Mesodermal cell (in vitro differentiated cells): ENCODE data around the gene SCN5A.

ENCODE experiments used
- H3K27ac ChIP-seq: 2 replicates; pipeline ENCODE4 v1.7.0; 2013; ENCODE audit warnings: mild to moderate bottlenecking, low read depth, low read length, moderate library complexity; ENCODE audit not compliant: severe bottlenecking
- H3K36me3 ChIP-seq: 2 replicates; pipeline ENCODE4 v1.7.1; 2013; ENCODE audit warnings: mild to moderate bottlenecking, low read length, moderate library complexity; ENCODE audit not compliant: control insufficient read depth, insufficient read depth
- H3K4me1 ChIP-seq: one replicate; pipeline ENCODE4 v1.7.1; 2013; ENCODE audit warnings: mild to moderate bottlenecking, low read length; ENCODE audit not compliant: insufficient read depth, control insufficient read depth, poor library complexity, severe bottlenecking
- H3K4me3 ChIP-seq: 2 replicates; pipeline ENCODE4 v1.7.0; 2013; ENCODE audit warnings: low read length, control low read depth, mild to moderate bottlenecking; ENCODE audit not compliant: insufficient read depth, poor library complexity, severe bottlenecking; ENCODE audit errors: extremely low read depth
- H3K9me3 ChIP-seq: 2 replicates; pipeline ENCODE4 v1.7.1; 2013; ENCODE audit warnings: mild to moderate bottlenecking, low read length, moderate library complexity; ENCODE audit not compliant: control insufficient read depth
- WGBS, 2 experiments: methylation state at CpG; one replicate each; pipeline ENCODE4 v1.1.5; 2013; ENCODE audit warnings: missing lambda C conversion rate in 2 of 2; ENCODE audit not compliant: insufficient coverage in 2 of 2; 5-methylcytosine and 5-hydroxymethylcytosine counted together

Gene SCN5A

DNA sequence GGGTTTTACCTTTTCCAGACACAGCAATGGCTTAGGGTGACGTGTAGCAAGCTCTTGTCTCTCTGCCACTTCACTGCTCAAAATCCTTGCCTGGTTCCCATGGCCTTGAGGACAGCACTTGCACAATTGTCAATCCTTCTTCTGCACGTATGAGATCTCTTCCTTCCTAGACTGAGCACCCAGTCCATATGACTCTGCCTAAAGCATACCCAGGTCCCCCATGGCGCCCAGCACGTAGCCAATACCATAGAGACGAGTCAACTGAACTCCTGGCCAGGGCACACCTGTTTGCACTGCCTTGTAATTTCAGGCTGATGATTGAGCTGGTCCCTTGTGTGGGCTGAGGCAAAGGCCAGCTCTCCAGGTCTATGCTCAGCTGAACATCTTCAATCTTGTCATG lies 23.3 kb downstream of the SCN5A start:
- H3K4me3 ChIP-seq = no peak overlapping the region
- H3K27ac ChIP-seq = no peak overlapping the region
- WGBS, 2 experiments = 93 to 95% methylated on average over 4 to 5 of the region's 5 CpGs
- H3K9me3 ChIP-seq = no peaks in the 10 kb centered on the region
- no peaks in the 10 kb centered on the region for H3K36me3 ChIP-seq
- no peaks in the 10 kb centered on the region for H3K4me1 ChIP-seq

GRCh38 chr3:38623539-38623938 lies 25.9 kb downstream of the SCN5A start:
- Histone ChIP-seq H3K4me1 (no peaks in the 10 kb centered on the region), H3K9me3 (no peaks in the 10 kb centered on the region), H3K4me3 (no peak overlapping the region), H3K27ac (no peak overlapping the region), H3K36me3 (no peaks in the 10 kb centered on the region)
- WGBS, 2 experiments = 49 to 69% methylated on average over 6 to 9 of the region's 10 CpGs

DNA sequence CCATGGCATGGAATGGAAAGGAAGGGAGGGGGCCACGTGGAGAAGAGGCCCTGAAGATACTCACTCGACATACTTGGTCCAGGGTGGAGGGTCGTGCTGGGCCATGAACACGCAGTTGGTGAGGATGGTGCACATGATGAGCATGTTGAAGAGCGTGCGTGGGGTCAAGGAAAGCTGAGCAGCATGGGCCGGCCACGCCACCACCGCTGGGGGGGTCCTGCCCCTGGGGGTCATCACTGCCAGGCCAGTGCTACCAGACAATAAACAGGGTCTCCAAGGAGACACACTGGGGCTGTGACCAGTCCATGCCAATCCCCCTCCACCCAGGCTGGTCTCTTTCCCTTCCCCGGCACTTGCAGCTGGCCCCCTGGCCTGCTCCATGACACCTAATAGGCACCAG lies 27.2 kb downstream of the SCN5A start:
- Histone ChIP-seq H3K9me3 (no peaks in the 10 kb centered on the region), H3K4me1 (no peaks in the 10 kb centered on the region), H3K4me3 (no peak overlapping the region), H3K36me3 (no peaks in the 10 kb centered on the region), H3K27ac (no peak overlapping the region)
- WGBS, 2 experiments = 87 to 94% methylated on average over 7 to 9 of the region's 10 CpGs

- no peak overlapping the region for H3K27ac ChIP-seq
- no peaks in the 10 kb centered on the region for H3K36me3 ChIP-seq
- H3K9me3 ChIP-seq = no peaks in the 10 kb centered on the region
- 93 to 96% methylated on average over 4 to 5 of the region's 5 CpGs for WGBS, 2 experiments
- peaks cover 10% of the 10 kb centered on the region for H3K4me1 ChIP-seq
- no peak overlapping the region for H3K4me3 ChIP-seq
These were observed 29.3 kb downstream of the SCN5A start for GRCh38 chr3:38620236-38620635.

DNA sequence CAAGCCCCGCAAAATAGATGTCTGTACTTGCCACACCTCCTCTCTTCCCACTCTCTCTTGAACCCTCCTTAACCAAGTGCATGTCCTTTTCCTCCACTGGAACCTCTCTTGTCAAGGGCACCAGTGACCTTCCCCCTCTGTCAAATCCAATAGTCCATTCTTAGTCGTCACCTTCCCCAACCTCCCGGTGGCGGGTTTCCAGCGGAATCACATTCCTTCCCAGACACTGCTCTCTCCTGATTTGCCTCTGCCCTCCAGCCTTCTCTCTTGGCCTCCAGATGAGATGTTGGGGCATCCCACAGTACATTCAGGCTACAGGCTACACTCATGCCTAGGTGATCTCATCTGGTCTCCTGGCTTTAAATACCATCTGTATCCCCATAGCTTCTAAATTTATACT lies 31.1 kb downstream of the SCN5A start:
- 86 to 89% methylated on average over 5 of the region's 5 CpGs for WGBS, 2 experiments
- Histone ChIP-seq H3K9me3 (no peaks in the 10 kb centered on the region), H3K4me1 (peaks cover 10% of the 10 kb centered on the region), H3K4me3 (no peak overlapping the region), H3K27ac (no peak overlapping the region), H3K36me3 (no peaks in the 10 kb centered on the region)

GRCh38 chr3:38617586-38617985 lies 31.9 kb downstream of the SCN5A start:
- no peak overlapping the region for H3K27ac ChIP-seq
- no peaks in the 10 kb centered on the region for H3K9me3 ChIP-seq
- peaks cover 10% of the 10 kb centered on the region for H3K4me1 ChIP-seq
- WGBS, 2 experiments = 74 to 86% methylated on average over 3 to 4 of the region's 5 CpGs
- H3K4me3 ChIP-seq = no peak overlapping the region
- no peaks in the 10 kb centered on the region for H3K36me3 ChIP-seq

DNA sequence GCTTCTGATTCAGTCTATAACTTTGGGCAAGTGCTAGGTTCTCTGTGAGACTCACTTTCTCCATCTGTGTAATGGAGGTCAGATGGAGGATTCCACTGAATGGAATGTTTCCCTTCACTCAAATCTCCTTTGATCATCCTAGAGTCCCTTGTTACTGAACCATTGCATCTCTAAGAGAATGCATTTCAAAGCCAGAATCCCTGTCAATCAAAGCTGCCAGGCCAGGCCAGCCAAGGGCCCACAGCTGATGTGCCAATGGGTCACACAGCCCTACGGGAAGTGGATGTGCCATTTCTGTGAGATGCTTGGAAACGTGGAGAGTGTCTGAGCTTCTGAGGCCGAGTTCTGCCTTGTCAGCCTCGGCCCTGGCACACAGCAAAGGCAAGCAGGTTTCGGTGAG lies 32.4 kb downstream of the SCN5A start:
- 79 to 82% methylated on average over 5 of the region's 5 CpGs for WGBS, 2 experiments
- no peak overlapping the region for H3K4me3 ChIP-seq
- no peaks in the 10 kb centered on the region for H3K9me3 ChIP-seq
- peaks cover 10% of the 10 kb centered on the region for H3K4me1 ChIP-seq
- no peaks in the 10 kb centered on the region for H3K36me3 ChIP-seq
- no peak overlapping the region for H3K27ac ChIP-seq

DNA sequence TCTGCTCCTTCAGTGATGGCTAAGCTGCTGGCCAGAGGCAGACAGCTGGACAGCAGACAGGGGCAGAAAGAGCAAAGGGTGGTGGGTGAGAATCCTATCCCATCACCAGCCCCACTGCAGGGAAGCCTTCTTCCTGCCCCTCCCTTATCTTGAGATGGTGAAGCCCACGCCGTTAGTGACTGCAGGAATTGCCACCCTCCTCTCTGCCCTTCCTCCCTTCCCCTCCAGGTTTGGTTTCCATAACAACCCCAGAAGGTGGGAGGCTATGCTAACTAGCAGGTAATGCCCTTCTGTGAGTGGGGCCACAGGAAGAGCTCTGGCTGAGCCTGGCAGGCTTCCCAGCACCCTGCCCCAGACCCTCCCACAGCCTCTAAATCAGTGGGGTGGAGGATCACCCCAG lies 32.8 kb downstream of the SCN5A start:
- Histone ChIP-seq H3K4me3 (no peak overlapping the region), H3K9me3 (no peaks in the 10 kb centered on the region), H3K36me3 (no peaks in the 10 kb centered on the region), H3K27ac (no peak overlapping the region), H3K4me1 (peaks cover 10% of the 10 kb centered on the region)
- 17 to 33% methylated on average over 2 of the region's 2 CpGs for WGBS, 2 experiments

GRCh38 chr3:38616111-38616510 lies 33.4 kb downstream of the SCN5A start:
- Histone ChIP-seq H3K27ac (no peak overlapping the region), H3K36me3 (no peaks in the 10 kb centered on the region), H3K9me3 (no peaks in the 10 kb centered on the region), H3K4me1 (peaks cover 10% of the 10 kb centered on the region), H3K4me3 (no peak overlapping the region)
- 40 to 73% methylated on average over 1 of the region's 1 CpG for WGBS, 2 experiments

- peaks cover 10% of the 10 kb centered on the region for H3K4me1 ChIP-seq
- H3K36me3 ChIP-seq = no peaks in the 10 kb centered on the region
- 89 to 94% methylated on average over 6 to 8 of the region's 9 CpGs for WGBS, 2 experiments
- no peak overlapping the region for H3K4me3 ChIP-seq
- H3K9me3 ChIP-seq = no peaks in the 10 kb centered on the region
- H3K27ac ChIP-seq = no peak overlapping the region
These were observed 34.7 kb downstream of the SCN5A start for GRCh38 chr3:38614651-38615352.

GRCh38 chr3:38614091-38614490 lies 35.4 kb downstream of the SCN5A start:
- H3K4me1 ChIP-seq = peaks cover 10% of the 10 kb centered on the region
- WGBS, 2 experiments = 87 to 90% methylated on average over 3 to 4 of the region's 7 CpGs
- no peak overlapping the region for H3K4me3 ChIP-seq

More at GRCh38 chr3:38614091-38614490, 35.4 kb downstream of the SCN5A start:
- Histone ChIP-seq H3K9me3 (no peaks in the 10 kb centered on the region), H3K27ac (no peak overlapping the region), H3K36me3 (no peaks in the 10 kb centered on the region)
